ENCODE measurements around the gene BEST2.

DNA sequence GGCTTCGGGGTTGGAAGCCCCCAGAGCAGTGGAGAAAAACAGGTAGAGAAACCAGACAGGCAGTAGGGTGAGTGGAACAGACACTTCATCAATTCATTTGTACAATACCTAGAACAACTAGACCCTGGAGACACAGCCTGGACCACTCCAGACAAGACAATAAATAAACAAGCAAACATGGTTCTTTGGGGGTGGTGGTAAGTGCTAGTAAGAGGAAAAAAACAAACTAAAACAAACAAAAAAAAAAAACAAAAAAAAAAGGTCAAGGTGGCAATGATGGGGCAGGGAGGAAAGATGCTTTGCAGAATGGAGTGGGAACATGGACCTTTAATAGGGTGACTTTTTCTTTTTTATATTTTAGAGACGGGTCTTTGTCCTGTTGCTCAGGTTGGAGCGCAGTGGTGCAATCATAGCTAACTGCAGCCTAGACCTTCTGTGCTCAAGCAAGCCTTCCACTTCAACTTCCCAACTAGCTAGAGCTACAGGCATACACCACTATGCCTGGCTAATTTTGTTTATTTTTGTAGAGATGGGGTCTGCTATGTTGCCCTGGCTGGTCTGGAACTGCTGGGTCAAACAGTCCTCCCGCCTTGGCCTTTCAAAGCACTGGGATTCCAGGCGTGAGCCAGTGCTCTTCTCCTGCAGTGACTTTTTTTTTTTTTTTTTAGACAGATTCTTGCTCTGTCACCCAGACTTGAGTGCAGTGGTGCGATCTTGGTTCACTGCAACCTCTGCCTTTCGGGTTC, 42.8 kb downstream of the BEST2 start:
- TF ChIP-seq, protein P1, sequence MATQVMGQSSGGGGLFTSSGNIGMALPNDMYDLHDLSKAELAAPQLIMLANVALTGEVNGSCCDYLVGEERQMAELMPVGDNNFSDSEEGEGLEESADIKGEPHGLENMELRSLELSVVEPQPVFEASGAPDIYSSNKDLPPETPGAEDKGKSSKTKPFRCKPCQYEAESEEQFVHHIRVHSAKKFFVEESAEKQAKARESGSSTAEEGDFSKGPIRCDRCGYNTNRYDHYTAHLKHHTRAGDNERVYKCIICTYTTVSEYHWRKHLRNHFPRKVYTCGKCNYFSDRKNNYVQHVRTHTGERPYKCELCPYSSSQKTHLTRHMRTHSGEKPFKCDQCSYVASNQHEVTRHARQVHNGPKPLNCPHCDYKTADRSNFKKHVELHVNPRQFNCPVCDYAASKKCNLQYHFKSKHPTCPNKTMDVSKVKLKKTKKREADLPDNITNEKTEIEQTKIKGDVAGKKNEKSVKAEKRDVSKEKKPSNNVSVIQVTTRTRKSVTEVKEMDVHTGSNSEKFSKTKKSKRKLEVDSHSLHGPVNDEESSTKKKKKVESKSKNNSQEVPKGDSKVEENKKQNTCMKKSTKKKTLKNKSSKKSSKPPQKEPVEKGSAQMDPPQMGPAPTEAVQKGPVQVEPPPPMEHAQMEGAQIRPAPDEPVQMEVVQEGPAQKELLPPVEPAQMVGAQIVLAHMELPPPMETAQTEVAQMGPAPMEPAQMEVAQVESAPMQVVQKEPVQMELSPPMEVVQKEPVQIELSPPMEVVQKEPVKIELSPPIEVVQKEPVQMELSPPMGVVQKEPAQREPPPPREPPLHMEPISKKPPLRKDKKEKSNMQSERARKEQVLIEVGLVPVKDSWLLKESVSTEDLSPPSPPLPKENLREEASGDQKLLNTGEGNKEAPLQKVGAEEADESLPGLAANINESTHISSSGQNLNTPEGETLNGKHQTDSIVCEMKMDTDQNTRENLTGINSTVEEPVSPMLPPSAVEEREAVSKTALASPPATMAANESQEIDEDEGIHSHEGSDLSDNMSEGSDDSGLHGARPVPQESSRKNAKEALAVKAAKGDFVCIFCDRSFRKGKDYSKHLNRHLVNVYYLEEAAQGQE (IDR thresholded peaks at IDR 0.05; ENCODE audit: low read depth), result no peak
- no peak for TF ChIP-seq MAX (IDR thresholded peaks at IDR 0.05)
- no peak for TF ChIP-seq YY1 (IDR thresholded peaks at IDR 0.05; ENCODE audit: low read depth)
- TF ChIP-seq EGR1 (IDR thresholded peaks at IDR 0.05), result no peak
- TF ChIP-seq EP300 (IDR thresholded peaks at IDR 0.05; ENCODE audit: borderline replicate concordance), result no peak
- no peak for TF ChIP-seq CEBPB (IDR thresholded peaks at IDR 0.05)
- no peak for TF ChIP-seq NFIC (IDR thresholded peaks at IDR 0.05)
- no peak for TF ChIP-seq TCF12 (IDR thresholded peaks at IDR 0.05; ENCODE audit: low read depth)
- TF ChIP-seq TAF1 (IDR thresholded peaks at IDR 0.05; ENCODE audit: low read depth), result no peak
- no peak for TF ChIP-seq USF1 (IDR thresholded peaks at IDR 0.05)
- no peak for TF ChIP-seq RAD21 (IDR thresholded peaks at IDR 0.05; ENCODE audit: low read depth)
- TF ChIP-seq ZBTB7A (IDR thresholded peaks at IDR 0.05; ENCODE audit: low read depth), result no peak
- TF ChIP-seq FOXM1 (IDR thresholded peaks at IDR 0.05; ENCODE audit: borderline replicate concordance, low read depth), result no peak
- TF ChIP-seq TEAD4 (IDR thresholded peaks at IDR 0.05), result no peak

Data from Ishikawa (cell line).